NCI-H146 (cell line): ENCODE measurements around the gene FGF2.

Experiments
- DNase-seq: peaks from one replicate; lab custom pipeline; 2025; lab: John Stamatoyannopoulos, UW

The FGF2 gene

GRCh38 chr4:122895336-122895995 lies 68.8 kb downstream of the FGF2 start:
- DNase-seq = no peak

- no peak for DNase-seq
These were observed 69.6 kb downstream of the FGF2 start for GRCh38 chr4:122896270-122896669.

- no peak for DNase-seq
These were observed 71.9 kb downstream of the FGF2 start for GRCh38 chr4:122898370-122899150.

- DNase-seq = no peak
These were observed 73.1 kb downstream of the FGF2 start for GRCh38 chr4:122899682-122900081.

- DNase-seq = no peak
These were observed 73.7 kb downstream of the FGF2 start for GRCh38 chr4:122900314-122900713.

- no peak for DNase-seq
These were observed 74.8 kb downstream of the FGF2 start for GRCh38 chr4:122901247-122902010.

GRCh38 chr4:122903766-122904288 lies 77.2 kb downstream of the FGF2 start:
- DNase-seq = no peak

- no peak for DNase-seq
These were observed 80.3 kb downstream of the FGF2 start for GRCh38 chr4:122906859-122907305.

- DNase-seq = no peak
These were observed 81.6 kb downstream of the FGF2 start for GRCh38 chr4:122908223-122908622.

GRCh38 chr4:122909683-122910082 lies 83.1 kb downstream of the FGF2 start:
- no peak for DNase-seq

- DNase-seq = no peak
These were observed 85.0 kb downstream of the FGF2 start for GRCh38 chr4:122911588-122911987.

GRCh38 chr4:122912810-122913575 lies 86.4 kb downstream of the FGF2 start:
- no peak for DNase-seq

- no peak for DNase-seq
These were observed 87.8 kb downstream of the FGF2 start for GRCh38 chr4:122914292-122914904.

GRCh38 chr4:122914938-122915337 lies 88.3 kb downstream of the FGF2 start:
- DNase-seq = no peak

GRCh38 chr4:122917731-122918130 lies 91.1 kb downstream of the FGF2 start:
- DNase-seq = no peak

GRCh38 chr4:122920473-122920872 lies 93.8 kb downstream of the FGF2 start:
- no peak for DNase-seq

- DNase-seq = no peak
These were observed 94.7 kb downstream of the FGF2 start for GRCh38 chr4:122921300-122921699.

- DNase-seq = peak; percentile 69
These were observed 95.6 kb downstream of the FGF2 start, which contains the start of gene NUDT6 for GRCh38 chr4:122921971-122922876. Gene NUDT6 (minus strand): TSS chr4:122922597. CDS start chr4:122922572, 25 bp downstream.

- peak; percentile 77 for DNase-seq
These were observed 96.4 kb downstream of the FGF2 start for GRCh38 chr4:122922877-122923511.

GRCh38 chr4:122928930-122929329 lies 102.3 kb downstream of the FGF2 start:
- no peak for DNase-seq
